Prostate gland (tissue), 2 donors: ENCODE data around the gene AGPS. TPM values are rescaled to one million over a fixed set of nuclear protein-coding genes. Genes with fewer than 3 reads are reported as not detected.

Experiments used
- DNase-seq: peaks from one replicate; pipeline ENCODE4 v3.0.0-alpha.2; 2019; ENCODE audit warnings: low spot score
- H3K27ac ChIP-seq, 2 donors: fragments of 200-600 bp; sonication (generic); 2 replicates each; pipeline ENCODE4 v1.5.1; 2017 to 2019
- H3K27me3 ChIP-seq: fragments of 200-600 bp; sonication (generic); replicated peaks from 2 replicates; pipeline ENCODE4 v1.5.1; 2019; ENCODE audit not compliant: insufficient read depth
- H3K36me3 ChIP-seq, 2 donors: fragments of 200-600 bp; sonication (generic); 1 replicate in 1 of 2; 2 replicates in 1 of 2; pipeline versions ENCODE4 v1.5.1 to v1.8.1; 2017 to 2019
- H3K4me1 ChIP-seq: fragments of 200-600 bp; sonication (generic); replicated peaks from 2 replicates; pipeline ENCODE4 v1.5.1; 2019
- H3K4me3 ChIP-seq, 2 donors: fragments of 200-600 bp; sonication (generic); 2 replicates each; pipeline ENCODE4 v1.5.1; 2017 to 2019
- H3K9me3 ChIP-seq: fragments of 200-600 bp; sonication (generic); 2 replicates; pipeline ENCODE4 v1.5.1; 2017
- CTCF ChIP-seq, 4 experiments: fragments of 200-600 bp in 2 of 4; fragments of 450-650 bp in 2 of 4; sonication (generic) in 2 of 4; IDR thresholded peaks; 1 replicate in 3 of 4; 2 replicates in 1 of 4; pipeline ENCODE4 v1.5.1; 2016 to 2019; ENCODE audit warnings: antibody characterized with exemption in 4 of 4, mild to moderate bottlenecking in 2 of 4, moderate library complexity in 2 of 4
- POLR2A ChIP-seq: fragments of 450-650 bp; IDR thresholded peaks from one replicate; pipeline ENCODE4 v1.6.1; 2016; ENCODE audit warnings: antibody characterized with exemption, mild to moderate bottlenecking
- POLR2AphosphoS5 ChIP-seq: sonication (generic); formaldehyde crosslinking; IDR thresholded peaks from one replicate; pipeline ENCODE4 v1.6.1; 2017; ENCODE audit warnings: antibody characterized with exemption
- WGBS: methylation state at CpG from one replicate; pipeline ENCODE4 v1.1.5; 2018; 5-methylcytosine and 5-hydroxymethylcytosine counted together
- intact Hi-C: fragments of 100-400 bp; cut with DNase I; formaldehyde crosslinking; loops from one replicate; pipeline ENCODE4 v1.14.2; 2022
- total RNA-seq, 2 donors: library from RNA; depleted of rRNA; stranded (reverse); fragments of >200 nt; gene quantifications; one replicate each; pipeline ENCODE4 v1.1.0, GENCODE V29; 2016

Gene AGPS
- total RNA-seq, 2 donors from 2014 or later: 17.2 to 50.3 TPM

GRCh38 chr2:177531706-177532105, 139.1 kb downstream of the AGPS start:
- TF ChIP-seq POLR2A (no peak), POLR2AphosphoS5 (no peak), CTCF (IDR thresholded peaks at IDR 0.05) (no peak)

GRCh38 chr2:177532567-177532966, 140.0 kb downstream of the AGPS start:
- H3K27ac ChIP-seq: no peak overlapping the region
- H3K36me3 ChIP-seq: no peaks in the 10 kb centered on the region
- intact Hi-C loops: no loop called here
- no peak for TF ChIP-seq CTCF (IDR thresholded peaks at IDR 0.05)
- no peak for TF ChIP-seq POLR2AphosphoS5
- no peak for TF ChIP-seq POLR2A
- H3K4me1 ChIP-seq: no peaks in the 10 kb centered on the region
- no peak overlapping the region for H3K4me3 ChIP-seq
- no peaks in the 10 kb centered on the region for H3K27me3 ChIP-seq
- WGBS: 95% methylated on average over 1 of the region's 1 CpG
- DNase-seq: no peak
- no peaks in the 10 kb centered on the region for H3K9me3 ChIP-seq

More at GRCh38 chr2:177531706-177532105, 139.1 kb downstream of the AGPS start:
- no peaks in the 10 kb centered on the region for H3K36me3 ChIP-seq
- DNase-seq: no peak
- no peak overlapping the region for H3K4me3 ChIP-seq
- no peaks in the 10 kb centered on the region for H3K9me3 ChIP-seq
- no peak overlapping the region for H3K27ac ChIP-seq
- intact Hi-C loops: no loop called here
- 95% methylated on average over 5 of the region's 5 CpGs for WGBS
- no peaks in the 10 kb centered on the region for H3K27me3 ChIP-seq
- H3K4me1 ChIP-seq: no peaks in the 10 kb centered on the region

- H3K9me3 ChIP-seq: no peaks in the 10 kb centered on the region
- H3K4me3 ChIP-seq: no peak overlapping the region
- no peak for TF ChIP-seq CTCF (IDR thresholded peaks at IDR 0.05)
- TF ChIP-seq POLR2AphosphoS5: no peak
- no peak for TF ChIP-seq POLR2A
- no peaks in the 10 kb centered on the region for H3K36me3 ChIP-seq
- H3K27ac ChIP-seq: no peak overlapping the region
- no peaks in the 10 kb centered on the region for H3K27me3 ChIP-seq
- no peak for DNase-seq
- intact Hi-C loops: no loop called here
- no peaks in the 10 kb centered on the region for H3K4me1 ChIP-seq
Observed at GRCh38 chr2:177533253-177533652, 140.7 kb downstream of the AGPS start.

GRCh38 chr2:177535000-177535399, 142.4 kb downstream of the AGPS start:
- no peak for DNase-seq
- Histone ChIP-seq H3K27ac (no peak overlapping the region), H3K36me3 (no peaks in the 10 kb centered on the region), H3K4me1 (no peaks in the 10 kb centered on the region), H3K4me3 (no peak overlapping the region), H3K9me3 (no peaks in the 10 kb centered on the region), H3K27me3 (no peaks in the 10 kb centered on the region)
- TF ChIP-seq POLR2A (no peak), CTCF (IDR thresholded peaks at IDR 0.05) (no peak)
- intact Hi-C loops: no loop called here

- H3K27ac ChIP-seq: no peak overlapping the region
- no peaks in the 10 kb centered on the region for H3K9me3 ChIP-seq
- no peaks in the 10 kb centered on the region for H3K36me3 ChIP-seq
- intact Hi-C loops: no loop called here
- no peaks in the 10 kb centered on the region for H3K27me3 ChIP-seq
- 78% methylated on average over 3 of the region's 3 CpGs for WGBS
- no peak for DNase-seq
- TF ChIP-seq POLR2A: no peak
- TF ChIP-seq CTCF (IDR thresholded peaks at IDR 0.05): no peak
- TF ChIP-seq POLR2AphosphoS5: no peak
- H3K4me3 ChIP-seq: no peak overlapping the region
- H3K4me1 ChIP-seq: no peaks in the 10 kb centered on the region
Observed at GRCh38 chr2:177535958-177536504, 143.5 kb downstream of the AGPS start.
